ENCODE data around the gene ZNF782.

Gene ZNF782

DNA sequence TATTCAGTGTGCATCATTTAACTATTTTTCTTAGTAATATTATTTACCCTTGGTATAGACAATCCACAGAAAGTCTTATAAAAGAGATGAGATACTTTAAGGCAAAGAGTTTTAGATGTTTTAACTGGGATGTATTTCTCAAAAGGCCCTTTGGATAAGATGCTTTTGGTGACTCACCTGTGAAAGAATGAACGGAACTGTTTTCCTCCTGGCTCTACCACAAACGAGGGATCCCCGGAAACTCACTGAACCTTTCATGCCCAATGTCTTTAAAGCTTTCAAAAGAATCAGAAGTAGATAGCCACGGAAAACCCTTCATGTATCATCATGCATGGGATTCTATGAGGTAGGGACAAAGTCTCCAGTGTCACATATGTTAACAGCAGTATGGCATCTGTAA, 1.6 kb downstream of the ZNF782 start:
- Histone ChIP-seq H2BK15ac (ENCODE audit: low read depth, poor library complexity, severe bottlenecking) (no peak overlapping the region), H3K4ac (ENCODE audit: low read depth in 1 of 2, low read length in 2 of 2) (no peak overlapping the region), H3K23ac (ENCODE audit: low read length in 2 of 2) (no peak overlapping the region), H3K27me3 (ENCODE audit: control insufficient read depth in 1 of 2, insufficient read depth in 1 of 2, low read length in 2 of 2) (no peaks in the 10 kb centered on the region), H2AFZ (ENCODE audit: low read depth, low read length) (no peak overlapping the region), H3K9me3 (ENCODE audit: control insufficient read depth, low read length) (peaks cover 20% of the 10 kb centered on the region), H3K4me2 (ENCODE audit: low read length, poor library complexity, severe bottlenecking) (peak overlapping the region; percentile 3), H3K4me3 (ENCODE audit: insufficient read depth in 1 of 2, low read depth in 1 of 2, low read length in 2 of 2) (peak overlapping the region in 1 of 2 experiments; percentile 91), H3K18ac (ENCODE audit: low read depth in 1 of 2, low read length in 2 of 2) (no peak overlapping the region), H2BK12ac (ENCODE audit: low read length in 2 of 2) (no peak overlapping the region), H3K14ac (ENCODE audit: low read length in 2 of 2) (no peak overlapping the region), H3K27ac (ENCODE audit: low read length, poor library complexity, severe bottlenecking) (no peak overlapping the region), H4K8ac (ENCODE audit: low read length) (no peak overlapping the region), H3K79me1 (replicated peaks; ENCODE audit: low read length, poor library complexity, severe bottlenecking) (peaks cover 23% of the 10 kb centered on the region), H2BK120ac (ENCODE audit: low read depth, low read length) (no peak overlapping the region), H4K91ac (ENCODE audit: low read length) (no peak overlapping the region), H3K9ac (ENCODE audit: low read length) (peak overlapping the region; percentile 87), H2BK5ac (ENCODE audit: low read depth, low read length, poor library complexity, severe bottlenecking) (no peak overlapping the region), H3K4me1 (ENCODE audit: control insufficient read depth, insufficient read depth, low read depth, low read length) (peaks cover 11% of the 10 kb centered on the region), H2AK5ac (ENCODE audit: low read length, severe bottlenecking) (no peak overlapping the region), H3K36me3 (ENCODE audit: control insufficient read depth in 1 of 2, insufficient read depth in 2 of 2, low read depth in 1 of 2, low read length in 2 of 2) (peaks cover 3 to 7% of the 10 kb centered on the region in 2 experiments)
- DNase-seq, result no peak
- 92% methylated on average over 4 of the region's 4 CpGs for WGBS

DNA sequence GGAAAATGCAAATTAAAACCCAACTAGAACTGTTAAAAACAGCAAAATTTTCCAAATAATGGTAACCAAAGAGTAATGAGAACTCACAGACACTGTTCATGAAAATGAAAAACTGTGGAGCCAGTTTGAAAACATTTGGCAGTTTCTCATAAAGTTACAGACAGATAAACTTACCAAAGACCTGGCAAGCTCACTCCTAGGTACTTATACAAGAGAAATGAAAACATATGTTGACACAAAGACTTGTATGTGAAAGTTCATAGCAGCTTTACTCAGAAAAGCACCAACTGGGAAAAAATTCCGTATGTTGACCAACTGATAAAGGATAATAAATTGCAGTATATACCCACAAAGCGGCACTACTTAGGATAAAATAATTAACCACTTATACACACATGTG, 10.3 kb downstream of the ZNF782 start:
- Histone ChIP-seq H3K4me2 (ENCODE audit: low read length, poor library complexity, severe bottlenecking) (no peak overlapping the region), H2BK120ac (ENCODE audit: low read depth, low read length) (no peak overlapping the region), H4K91ac (ENCODE audit: low read length) (no peak overlapping the region), H3K23ac (ENCODE audit: low read length in 2 of 2) (no peak overlapping the region), H3K4ac (ENCODE audit: low read depth in 1 of 2, low read length in 2 of 2) (no peak overlapping the region), H2BK5ac (ENCODE audit: low read depth, low read length, poor library complexity, severe bottlenecking) (no peak overlapping the region), H3K27me3 (ENCODE audit: control insufficient read depth in 1 of 2, insufficient read depth in 1 of 2, low read length in 2 of 2) (no peaks in the 10 kb centered on the region), H4K8ac (ENCODE audit: low read length) (no peak overlapping the region), H3K9me3 (ENCODE audit: control insufficient read depth, low read length) (peaks cover 98% of the 10 kb centered on the region), H3K27ac (ENCODE audit: low read length, poor library complexity, severe bottlenecking) (no peak overlapping the region), H2BK12ac (ENCODE audit: low read length in 2 of 2) (no peak overlapping the region), H3K14ac (ENCODE audit: low read length in 2 of 2) (no peak overlapping the region), H2AFZ (ENCODE audit: low read depth, low read length) (no peak overlapping the region), H3K4me1 (ENCODE audit: control insufficient read depth, insufficient read depth, low read depth, low read length) (no peaks in the 10 kb centered on the region), H3K4me3 (ENCODE audit: insufficient read depth in 1 of 2, low read depth in 1 of 2, low read length in 2 of 2) (no peak overlapping the region), H2BK15ac (ENCODE audit: low read depth, poor library complexity, severe bottlenecking) (no peak overlapping the region), H3K18ac (ENCODE audit: low read depth in 1 of 2, low read length in 2 of 2) (no peak overlapping the region), H2AK5ac (ENCODE audit: low read length, severe bottlenecking) (no peak overlapping the region), H3K9ac (ENCODE audit: low read length) (no peak overlapping the region), H3K79me1 (replicated peaks; ENCODE audit: low read length, poor library complexity, severe bottlenecking) (peaks cover 9% of the 10 kb centered on the region), H3K36me3 (ENCODE audit: control insufficient read depth in 1 of 2, insufficient read depth in 2 of 2, low read depth in 1 of 2, low read length in 2 of 2) (peaks cover 6 to 40% of the 10 kb centered on the region in 2 experiments)
- WGBS, result no CpG with 5 or more reads among the region's 2 CpGs
- DNase-seq, result no peak

DNA sequence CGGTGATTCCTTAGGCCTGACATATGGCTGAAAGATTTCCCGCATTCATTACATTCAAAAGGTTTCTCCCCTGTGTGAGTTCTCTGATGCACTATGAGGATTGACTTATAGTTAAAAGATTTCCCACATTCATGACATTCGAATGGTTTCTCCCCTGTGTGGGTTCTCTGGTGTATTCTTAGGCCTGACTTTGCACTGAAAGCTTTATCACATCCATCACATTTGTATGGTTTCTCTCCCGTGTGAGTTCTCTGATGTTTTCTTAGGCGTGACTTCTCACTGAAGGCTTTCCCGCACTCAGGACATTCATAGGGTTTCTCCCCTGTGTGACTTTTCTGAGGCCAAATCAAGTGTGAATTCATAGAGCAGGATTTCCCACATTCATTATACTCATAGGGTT, 35.8 kb downstream of the ZNF782 start:
- Histone ChIP-seq H3K9me3 (ENCODE audit: control insufficient read depth, low read length) (peaks cover 97% of the 10 kb centered on the region), H3K79me1 (replicated peaks; ENCODE audit: low read length, poor library complexity, severe bottlenecking) (no peaks in the 10 kb centered on the region), H3K23ac (ENCODE audit: low read length in 2 of 2) (no peak overlapping the region), H2BK120ac (ENCODE audit: low read depth, low read length) (no peak overlapping the region), H3K36me3 (ENCODE audit: control insufficient read depth in 1 of 2, insufficient read depth in 2 of 2, low read depth in 1 of 2, low read length in 2 of 2) (peaks cover 6 to 66% of the 10 kb centered on the region in 2 experiments), H3K27ac (ENCODE audit: low read length, poor library complexity, severe bottlenecking) (no peak overlapping the region), H3K9ac (ENCODE audit: low read length) (no peak overlapping the region), H4K91ac (ENCODE audit: low read length) (no peak overlapping the region), H3K27me3 (ENCODE audit: control insufficient read depth in 1 of 2, insufficient read depth in 1 of 2, low read length in 2 of 2) (no peaks in the 10 kb centered on the region), H2BK12ac (ENCODE audit: low read length in 2 of 2) (no peak overlapping the region), H3K4me2 (ENCODE audit: low read length, poor library complexity, severe bottlenecking) (no peak overlapping the region), H3K4me3 (ENCODE audit: insufficient read depth in 1 of 2, low read depth in 1 of 2, low read length in 2 of 2) (peak overlapping the region in 1 of 2 experiments; percentile 58), H4K8ac (ENCODE audit: low read length) (no peak overlapping the region), H3K14ac (ENCODE audit: low read length in 2 of 2) (no peak overlapping the region), H2AK5ac (ENCODE audit: low read length, severe bottlenecking) (no peak overlapping the region), H2BK5ac (ENCODE audit: low read depth, low read length, poor library complexity, severe bottlenecking) (no peak overlapping the region), H3K4ac (ENCODE audit: low read depth in 1 of 2, low read length in 2 of 2) (no peak overlapping the region), H3K4me1 (ENCODE audit: control insufficient read depth, insufficient read depth, low read depth, low read length) (no peaks in the 10 kb centered on the region), H3K18ac (ENCODE audit: low read depth in 1 of 2, low read length in 2 of 2) (no peak overlapping the region), H2AFZ (ENCODE audit: low read depth, low read length) (no peak overlapping the region), H2BK15ac (ENCODE audit: low read depth, poor library complexity, severe bottlenecking) (no peak overlapping the region)
- DNase-seq, result peak; percentile 19
- WGBS, result 97% methylated on average over 5 of the region's 6 CpGs

DNA sequence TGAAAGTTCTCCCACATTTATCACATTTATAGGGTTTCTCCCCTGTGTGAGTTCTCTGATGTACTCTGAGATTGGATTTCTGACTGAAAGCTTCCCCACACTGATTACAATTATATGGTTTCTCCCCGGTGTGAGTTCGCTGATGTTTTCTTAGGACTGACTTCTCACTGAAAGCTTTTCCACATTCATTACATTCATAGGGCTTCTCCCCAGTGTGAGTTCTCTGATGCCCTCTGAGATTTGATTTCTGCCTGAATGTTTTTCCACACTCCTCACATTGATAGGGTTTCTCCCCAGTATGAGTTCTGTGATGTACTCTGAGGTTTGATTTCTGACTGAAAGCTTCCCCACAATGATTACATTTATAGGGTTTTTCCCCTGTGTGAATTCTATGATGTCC, 36.3 kb downstream of the ZNF782 start:
- Histone ChIP-seq H3K36me3 (ENCODE audit: control insufficient read depth in 1 of 2, insufficient read depth in 2 of 2, low read depth in 1 of 2, low read length in 2 of 2) (peaks cover 6 to 60% of the 10 kb centered on the region in 2 experiments), H2BK120ac (ENCODE audit: low read depth, low read length) (no peak overlapping the region), H3K9ac (ENCODE audit: low read length) (no peak overlapping the region), H3K14ac (ENCODE audit: low read length in 2 of 2) (no peak overlapping the region), H3K27me3 (ENCODE audit: control insufficient read depth in 1 of 2, insufficient read depth in 1 of 2, low read length in 2 of 2) (no peaks in the 10 kb centered on the region), H3K27ac (ENCODE audit: low read length, poor library complexity, severe bottlenecking) (no peak overlapping the region), H4K91ac (ENCODE audit: low read length) (no peak overlapping the region), H3K18ac (ENCODE audit: low read depth in 1 of 2, low read length in 2 of 2) (no peak overlapping the region), H3K4me1 (ENCODE audit: control insufficient read depth, insufficient read depth, low read depth, low read length) (no peaks in the 10 kb centered on the region), H3K4me2 (ENCODE audit: low read length, poor library complexity, severe bottlenecking) (no peak overlapping the region), H3K4me3 (ENCODE audit: insufficient read depth in 1 of 2, low read depth in 1 of 2, low read length in 2 of 2) (peak overlapping the region in 1 of 2 experiments; percentile 58), H3K4ac (ENCODE audit: low read depth in 1 of 2, low read length in 2 of 2) (no peak overlapping the region), H2BK12ac (ENCODE audit: low read length in 2 of 2) (no peak overlapping the region), H3K79me1 (replicated peaks; ENCODE audit: low read length, poor library complexity, severe bottlenecking) (no peaks in the 10 kb centered on the region), H3K23ac (ENCODE audit: low read length in 2 of 2) (no peak overlapping the region), H2AFZ (ENCODE audit: low read depth, low read length) (no peak overlapping the region), H2BK5ac (ENCODE audit: low read depth, low read length, poor library complexity, severe bottlenecking) (no peak overlapping the region), H4K8ac (ENCODE audit: low read length) (no peak overlapping the region), H2BK15ac (ENCODE audit: low read depth, poor library complexity, severe bottlenecking) (no peak overlapping the region), H3K9me3 (ENCODE audit: control insufficient read depth, low read length) (peaks cover 97% of the 10 kb centered on the region), H2AK5ac (ENCODE audit: low read length, severe bottlenecking) (no peak overlapping the region)
- WGBS, result 95% methylated on average over 2 of the region's 2 CpGs
- no peak for DNase-seq
